Activated CD4-positive, alpha-beta T cell treated with anti-CD3 and anti-CD28 coated beads, Interleukin-2, amount 10 ng/mL, durations not matched to agents 7 days and 5 days (primary cell): ENCODE results near the gene FABP3. TPM values are rescaled to one million over a fixed set of nuclear protein-coding genes. Genes with fewer than 3 reads are reported as not detected.

Experiments
- CTCF ChIA-PET: fragments of 350-600 bp; sonication (Branson Sonifier 250); formaldehyde crosslinking; loops from one replicate; lab custom pipeline; 2021; ENCODE audit warnings: antibody characterized with exemption; lab: Charles Lee
- POLR2A ChIA-PET: fragments of 350-600 bp; sonication (Branson Sonifier 250); formaldehyde crosslinking; loops from one replicate; lab custom pipeline; 2021; ENCODE audit warnings: antibody characterized with exemption; lab: Charles Lee
- DNase-seq: peaks from one replicate; pipeline ENCODE4 v3.0.0-alpha.2; 2020
- H3K27ac Mint-ChIP-seq: one replicate; pipeline ENCODE4 v1.8.0; 2021; ENCODE audit warnings: mild to moderate bottlenecking, moderate library complexity, mixed read lengths
- H3K27me3 Mint-ChIP-seq: one replicate; pipeline ENCODE4 v1.8.0; 2021; ENCODE audit warnings: mixed read lengths
- H3K36me3 Mint-ChIP-seq: one replicate; pipeline ENCODE4 v1.8.0; 2021; ENCODE audit warnings: low read depth, mixed read lengths
- H3K4me1 Mint-ChIP-seq: one replicate; pipeline ENCODE4 v1.8.0; 2021; ENCODE audit warnings: mixed read lengths
- H3K4me3 Mint-ChIP-seq: one replicate; pipeline ENCODE4 v1.8.0; 2021; ENCODE audit warnings: mild to moderate bottlenecking, moderate library complexity, mixed read lengths
- H3K9me3 Mint-ChIP-seq: one replicate; pipeline ENCODE4 v1.8.0; 2021; ENCODE audit warnings: mixed read lengths
- total RNA-seq, 2 experiments: library from RNA; stranded (reverse); gene quantifications; one replicate each; pipeline ENCODE4 v1.2.3, GENCODE V29; 2021

Gene FABP3
- total RNA-seq, 2 experiments from 2014 or later = not detected

GRCh38 chr1:31324093-31324492 lies 48.8 kb downstream of the FABP3 start:
- H3K4me1 Mint-ChIP-seq = no peaks in the 10 kb centered on the region
- H3K27ac Mint-ChIP-seq = no peak overlapping the region
- H3K36me3 Mint-ChIP-seq = peaks cover 13% of the 10 kb centered on the region
- no peaks in the 10 kb centered on the region for H3K9me3 Mint-ChIP-seq
- no peak overlapping the region for H3K4me3 Mint-ChIP-seq
- no peaks in the 10 kb centered on the region for H3K27me3 Mint-ChIP-seq
- CTCF ChIA-PET = interaction anchor here (0.5 to 0.6 kb wide), 2 partner anchors 110 to 386 kb away, joined by 3 read pairs; no protein-coding TSS in a partner anchor
- DNase-seq = no peak
- POLR2A ChIA-PET = no interaction called here

- Mint-ChIP-seq H3K4me1 (no peaks in the 10 kb centered on the region), H3K36me3 (peaks cover 34% of the 10 kb centered on the region), H3K4me3 (no peak overlapping the region), H3K27me3 (no peaks in the 10 kb centered on the region), H3K27ac (no peak overlapping the region), H3K9me3 (no peaks in the 10 kb centered on the region)
- CTCF ChIA-PET = interaction anchor here (0.8 kb wide), 1 partner anchor 16 kb away, joined by 3 read pairs; no protein-coding TSS in a partner anchor
- DNase-seq = no peak
- POLR2A ChIA-PET = no interaction called here
These were observed 54.7 kb downstream of the FABP3 start for GRCh38 chr1:31318146-31318545.

GRCh38 chr1:31315902-31316301 lies 57.0 kb downstream of the FABP3 start:
- Mint-ChIP-seq H3K27ac (no peak overlapping the region), H3K9me3 (no peaks in the 10 kb centered on the region), H3K27me3 (no peaks in the 10 kb centered on the region), H3K4me3 (no peak overlapping the region), H3K36me3 (peaks cover 41% of the 10 kb centered on the region), H3K4me1 (no peaks in the 10 kb centered on the region)
- ChIA-PET POLR2A (interaction anchor here (0.5 kb wide), 1 partner anchor 1519 kb away, joined by 4 read pairs; no protein-coding TSS in a partner anchor), CTCF (no interaction called here)
- DNase-seq = no peak

Other genes with a start within 250 kb of the FABP3 start
- gene NKAIN1, start 133.2 kb downstream of the FABP3 start, total RNA-seq = under 1 TPM; 0.27 to 0.42 TPM
- 100 to 1,000 TPM in 1 of 2 experiments, 10 to 100 TPM in 1; 90.3 to 106 TPM for gene SNRNP40, start 76.3 kb downstream of the FABP3 start, total RNA-seq
- gene ZCCHC17, start 76.0 kb downstream of the FABP3 start, total RNA-seq = 10 to 100 TPM; 23.0 to 23.1 TPM
- gene SERINC2, start 40.1 kb upstream of the FABP3 start, total RNA-seq = under 1 TPM in 1 of 2 experiments, not detected in 1; 0.20 TPM
- not detected for gene TINAGL1, start 203.4 kb upstream of the FABP3 start, total RNA-seq
- not detected for gene HCRTR1, start 244.6 kb upstream of the FABP3 start, total RNA-seq